Measurements from ENCODE around the gene ANKRD24.
"Not testable (repeated sequence)": the region's sequence is repeated elsewhere in the genome, so short reads cannot be mapped to it uniquely, and the experiment has no call there.

The ANKRD24 gene

DNA sequence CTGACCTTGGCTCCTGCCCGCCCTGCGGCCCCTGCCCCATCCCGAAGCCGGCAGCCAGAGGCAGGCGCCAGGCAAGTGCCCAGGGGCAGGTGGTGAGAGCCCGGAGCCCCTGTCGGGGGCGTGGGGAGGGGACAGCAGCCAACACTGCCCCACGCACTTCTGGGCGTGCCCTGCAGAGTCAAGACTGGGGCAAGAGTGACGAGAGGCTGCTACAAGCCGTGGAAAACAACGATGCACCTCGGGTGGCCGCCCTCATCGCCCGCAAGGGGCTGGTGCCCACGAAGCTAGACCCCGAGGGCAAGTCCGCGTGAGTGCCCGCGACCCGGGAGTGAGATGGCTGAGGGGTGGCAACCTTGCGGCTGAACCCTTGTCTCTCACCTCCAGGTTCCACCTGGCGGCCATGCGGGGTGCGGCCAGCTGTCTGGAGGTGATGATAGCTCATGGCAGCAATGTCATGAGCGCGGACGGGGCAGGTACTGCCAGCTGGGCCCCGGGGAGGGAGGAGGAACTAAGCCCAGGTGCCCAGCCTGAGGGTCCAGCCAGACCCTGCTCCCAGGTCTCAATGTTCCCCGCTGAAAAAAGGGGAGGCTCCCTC is 17.3 kb downstream of the ANKRD24 start:
- no peak for DNase-seq

GRCh38 chr19:4200940-4201542 is 18.6 kb downstream of the ANKRD24 start:
- no peak for DNase-seq

DNA sequence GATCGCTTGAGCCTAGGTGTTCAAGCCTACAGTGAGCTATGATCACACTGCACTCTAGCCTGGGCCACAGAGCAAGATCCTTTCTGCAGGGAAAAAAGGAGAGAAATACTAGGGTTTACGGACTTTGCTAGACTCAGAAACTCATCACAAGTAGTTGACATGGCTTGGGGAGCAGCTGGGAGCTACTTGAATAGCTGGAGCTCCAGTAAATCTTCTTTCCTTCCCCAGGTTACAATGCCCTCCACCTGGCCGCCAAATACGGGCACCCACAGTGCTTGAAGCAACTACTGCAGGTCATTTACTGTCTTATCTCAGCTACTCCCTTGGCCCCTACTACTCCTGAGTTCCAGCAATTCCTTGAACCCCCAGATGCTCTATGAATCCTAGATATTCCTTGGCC is 19.3 kb downstream of the ANKRD24 start:
- DNase-seq = no peak

- peak; percentile 7 for DNase-seq
Measured at GRCh38 chr19:4206818-4207484, 24.5 kb downstream of the ANKRD24 start.

GRCh38 chr19:4208385-4209094 is 26.1 kb downstream of the ANKRD24 start:
- DNase-seq = no peak

DNA sequence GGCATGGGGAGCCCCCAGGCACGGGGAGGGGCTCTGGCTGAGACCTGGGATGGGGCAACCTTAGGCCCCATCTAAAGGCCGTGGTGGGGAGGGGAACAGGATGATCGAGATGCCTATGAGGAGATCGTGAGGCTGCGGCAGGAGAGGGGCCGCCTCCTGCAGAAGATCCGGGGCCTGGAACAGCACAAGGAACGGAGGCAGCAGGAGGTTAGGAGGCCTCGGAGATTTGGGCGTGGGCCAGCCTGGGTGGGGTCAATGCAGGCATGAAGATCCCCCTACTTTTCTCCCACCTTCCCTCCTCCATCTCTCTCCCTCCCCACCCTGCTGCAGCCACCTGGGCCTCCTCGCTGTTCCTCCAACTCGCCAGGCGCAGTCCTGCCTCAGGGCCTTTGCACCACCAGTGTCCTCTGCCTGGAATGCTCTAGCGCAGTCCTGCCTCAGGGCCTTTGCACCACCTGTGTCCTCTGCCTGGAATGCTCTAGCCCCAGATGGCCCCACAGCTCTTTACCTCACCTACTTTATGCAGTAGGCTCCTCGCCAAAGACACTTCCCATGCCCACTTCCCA is 27.8 kb downstream of the ANKRD24 start:
- no peak for DNase-seq

GRCh38 chr19:4213116-4213515 is 30.6 kb downstream of the ANKRD24 start:
- DNase-seq = no peak

- DNase-seq = no peak
Measured at GRCh38 chr19:4215807-4216206, 33.3 kb downstream of the ANKRD24 start.

DNA sequence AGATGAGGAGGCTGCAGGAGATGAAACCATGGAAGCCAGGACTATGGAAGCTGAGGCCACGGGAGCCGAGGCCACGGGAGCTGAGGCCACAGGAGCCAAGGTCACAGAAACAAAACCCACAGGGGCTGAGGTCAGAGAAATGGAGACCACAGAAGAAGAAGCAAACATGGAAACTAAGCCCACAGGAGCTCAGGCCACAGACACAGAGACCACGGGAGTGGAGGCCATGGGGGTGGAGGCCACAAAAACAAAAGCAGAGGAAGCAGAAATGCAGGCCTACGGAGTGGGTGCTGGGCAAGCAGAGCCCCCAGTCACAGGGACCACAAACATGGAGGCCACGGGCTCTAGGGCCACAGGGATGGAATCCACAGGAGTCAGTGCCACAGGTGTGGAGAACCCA is 34.4 kb downstream of the ANKRD24 start:
- DNase-seq = no peak

DNA sequence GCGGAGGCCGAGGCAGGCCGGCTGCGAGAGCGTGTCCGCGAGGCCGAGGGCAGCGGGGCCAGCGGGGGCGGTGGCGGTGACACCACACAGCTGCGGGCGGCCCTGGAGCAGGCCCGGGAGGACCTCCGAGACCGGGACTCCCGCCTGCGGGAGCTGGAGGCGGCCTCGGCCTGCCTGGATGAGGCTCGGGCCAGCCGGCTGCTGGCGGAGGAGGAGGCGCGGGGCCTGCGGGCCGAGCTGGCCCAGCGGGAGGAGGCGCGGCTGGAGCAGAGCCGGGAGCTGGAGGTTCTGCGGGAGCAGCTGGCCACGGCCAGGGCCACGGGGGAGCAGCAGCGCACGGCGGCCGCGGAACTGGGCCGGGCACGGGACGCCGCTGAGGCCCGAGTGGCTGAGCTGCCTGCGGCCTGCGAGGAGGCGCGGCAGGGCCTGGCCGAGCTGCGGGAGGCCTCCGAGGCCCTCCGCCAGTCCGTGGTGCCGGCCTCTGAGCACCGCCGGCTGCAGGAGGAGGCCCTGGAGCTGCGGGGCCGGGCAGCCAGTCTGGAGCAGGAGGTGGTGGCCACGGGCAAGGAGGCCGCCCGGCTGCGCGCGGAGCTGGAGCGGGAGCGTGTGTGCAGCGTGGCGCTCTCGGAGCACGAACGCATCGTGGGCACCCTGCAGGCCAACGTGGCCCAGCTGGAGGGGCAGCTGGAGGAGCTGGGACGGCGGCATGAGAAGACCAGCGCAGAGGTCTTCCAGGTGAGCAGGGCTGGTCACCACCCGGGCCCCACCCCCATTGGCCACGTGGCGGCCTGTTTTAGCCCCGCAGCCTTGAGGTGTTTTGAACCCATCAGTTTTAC is 35.2 kb downstream of the ANKRD24 start:
- no peak for DNase-seq

DNA sequence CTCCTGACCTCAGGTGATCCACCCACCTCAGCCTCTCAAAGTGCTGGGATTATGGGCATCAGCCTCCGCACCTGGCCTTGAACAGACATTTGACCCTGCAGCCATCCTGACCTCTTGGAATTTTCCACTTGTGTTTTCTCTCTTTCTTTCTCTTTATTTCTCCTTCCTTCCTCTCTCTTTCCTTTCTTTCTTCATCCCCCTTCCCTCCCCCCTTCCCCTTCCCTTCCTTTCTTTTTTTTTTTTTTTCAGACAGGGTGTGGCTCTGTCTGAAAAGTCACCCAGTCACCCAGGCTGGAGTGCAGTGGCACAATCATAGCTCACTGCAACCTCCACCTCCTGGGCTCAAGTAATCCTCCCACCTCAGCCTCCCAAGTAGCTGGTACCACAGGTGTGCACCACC is 36.0 kb downstream of the ANKRD24 start:
- DNase-seq = not testable (repeated sequence)

DNA sequence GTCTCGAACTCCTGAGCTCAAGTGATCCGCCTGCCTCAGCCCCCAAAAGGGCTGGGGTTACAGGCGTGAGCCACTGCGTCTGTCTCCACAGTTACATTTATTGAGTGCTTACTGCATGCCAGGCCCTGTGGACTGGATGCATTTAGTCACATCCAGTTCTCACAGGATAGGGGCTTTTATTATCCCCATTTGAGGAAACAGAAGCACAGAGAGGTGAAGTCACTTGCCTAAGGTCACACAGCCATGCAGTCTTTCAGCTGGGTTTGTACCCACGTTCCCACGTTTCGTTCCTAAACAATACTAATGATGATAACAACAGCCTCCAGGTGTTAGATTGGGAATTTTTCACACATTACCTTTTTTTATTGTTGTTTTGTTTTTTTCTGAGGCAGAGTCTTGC is 37.7 kb downstream of the ANKRD24 start:
- no peak for DNase-seq

DNA sequence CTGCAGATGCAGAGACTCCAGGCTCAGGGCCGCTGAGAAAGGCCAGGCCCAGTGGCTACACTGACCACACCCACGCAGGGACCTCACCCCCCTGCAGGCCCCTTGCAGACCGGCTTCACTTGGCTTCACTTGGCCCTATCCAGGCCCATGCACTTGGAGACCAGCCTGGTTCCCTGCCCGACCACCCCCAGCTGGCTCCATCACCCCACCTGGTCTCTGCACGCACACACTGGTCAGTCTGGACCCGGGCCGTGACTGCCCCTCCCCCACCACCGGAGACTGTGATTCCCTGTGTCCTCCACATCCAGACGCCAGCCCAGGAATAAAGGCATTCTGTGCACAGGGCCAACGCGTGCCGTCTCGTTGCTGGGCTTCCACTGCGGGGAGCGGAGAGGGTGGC is 42.0 kb downstream of the ANKRD24 start:
- DNase-seq = no peak

DNA sequence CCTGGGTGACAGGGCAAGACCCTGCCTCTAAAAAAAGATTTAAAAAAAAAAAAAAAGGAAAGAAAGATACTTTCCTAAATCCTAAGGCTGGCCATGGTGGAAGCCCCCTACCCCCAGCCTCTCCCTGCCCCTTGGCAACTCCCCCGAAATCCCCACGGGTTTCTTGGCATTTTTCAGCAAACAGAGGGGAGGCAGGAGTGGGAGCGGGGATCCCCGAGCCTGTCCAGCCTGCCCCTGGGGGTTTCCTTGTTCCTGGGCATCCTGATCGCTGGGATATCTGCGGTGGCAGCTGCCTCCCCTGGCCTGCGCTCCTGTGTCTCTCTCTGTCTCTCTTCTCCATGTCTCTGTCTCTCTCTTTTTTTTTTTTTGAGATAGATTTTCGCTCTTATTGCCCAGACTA is 43.4 kb downstream of the ANKRD24 start:
- DNase-seq = no peak

DNA sequence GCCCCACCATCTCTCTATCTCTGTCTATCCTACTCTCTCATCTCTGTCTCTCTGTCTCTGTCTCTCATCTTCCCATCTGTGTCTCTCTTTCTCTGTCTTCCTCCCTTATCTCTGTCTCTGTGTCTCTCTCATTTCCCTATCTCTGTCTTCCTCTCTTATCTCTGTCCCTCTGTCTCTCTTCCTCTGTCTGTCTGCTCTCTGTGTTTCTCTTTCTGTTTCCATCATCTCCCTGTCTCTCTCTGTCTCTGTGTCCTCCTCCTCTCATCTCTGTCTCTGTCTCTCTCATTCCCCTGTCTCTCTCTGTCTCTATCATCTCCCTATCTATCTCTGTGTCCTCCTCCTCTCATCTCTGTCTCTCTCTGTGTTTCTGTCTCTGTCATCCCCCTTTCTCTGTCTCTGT is 45.3 kb downstream of the ANKRD24 start:
- no peak for DNase-seq

DNA sequence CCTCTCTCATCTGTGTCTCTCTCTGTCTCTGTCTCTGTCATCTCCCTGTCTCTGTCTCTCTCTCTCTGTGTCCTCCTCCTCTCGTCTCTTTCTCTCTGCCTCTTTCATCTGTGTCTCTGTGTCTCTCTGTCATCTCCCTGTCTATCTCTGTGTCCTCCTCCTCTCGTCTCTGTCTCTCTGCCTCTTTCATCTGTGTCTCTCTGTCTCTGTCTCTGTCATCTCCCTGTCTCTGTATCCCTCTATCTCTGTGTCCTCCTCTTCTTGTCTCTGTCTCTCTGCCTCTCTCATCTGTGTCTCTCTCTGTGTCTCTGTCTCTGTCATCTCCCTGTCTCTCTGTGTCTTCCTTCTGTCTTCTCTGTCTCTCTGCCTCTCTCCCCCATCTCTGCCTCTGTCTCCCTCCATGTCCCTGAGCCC is 46.3 kb downstream of the ANKRD24 start:
- DNase-seq = no peak

GRCh38 chr19:4229179-4229931 is 46.9 kb downstream of the ANKRD24 start, which contains the start of gene EBI3:
EBI3 (plus strand) TSS chr19:4229523; CDS start chr19:4229551, 28 bp downstream.
- DNase-seq = no peak

DNA sequence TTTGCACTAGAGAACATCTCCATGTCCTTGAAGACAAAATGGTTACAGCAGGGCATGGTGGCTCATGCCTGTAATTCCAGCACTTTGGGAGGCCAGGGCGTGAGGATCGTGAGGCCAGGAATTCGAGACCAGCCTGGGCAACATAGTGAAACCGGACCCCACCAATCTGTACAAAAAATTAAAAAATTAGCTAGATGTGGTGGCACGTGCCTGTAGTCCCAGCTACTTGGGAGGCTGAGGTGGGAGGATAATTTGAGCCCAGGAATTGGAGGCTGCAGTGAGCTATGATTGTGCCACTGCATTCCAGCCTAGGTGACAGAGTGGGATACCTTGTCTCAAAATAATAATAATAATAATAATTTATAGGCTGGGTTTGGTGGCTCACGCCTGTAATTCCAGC is 47.7 kb downstream of the ANKRD24 start:
- not testable (repeated sequence) for DNase-seq

GRCh38 chr19:4231521-4231920 is 49.0 kb downstream of the ANKRD24 start:
- DNase-seq = not testable (repeated sequence)

- DNase-seq = not testable (repeated sequence)
Measured at GRCh38 chr19:4232139-4232538, 49.6 kb downstream of the ANKRD24 start.

DNA sequence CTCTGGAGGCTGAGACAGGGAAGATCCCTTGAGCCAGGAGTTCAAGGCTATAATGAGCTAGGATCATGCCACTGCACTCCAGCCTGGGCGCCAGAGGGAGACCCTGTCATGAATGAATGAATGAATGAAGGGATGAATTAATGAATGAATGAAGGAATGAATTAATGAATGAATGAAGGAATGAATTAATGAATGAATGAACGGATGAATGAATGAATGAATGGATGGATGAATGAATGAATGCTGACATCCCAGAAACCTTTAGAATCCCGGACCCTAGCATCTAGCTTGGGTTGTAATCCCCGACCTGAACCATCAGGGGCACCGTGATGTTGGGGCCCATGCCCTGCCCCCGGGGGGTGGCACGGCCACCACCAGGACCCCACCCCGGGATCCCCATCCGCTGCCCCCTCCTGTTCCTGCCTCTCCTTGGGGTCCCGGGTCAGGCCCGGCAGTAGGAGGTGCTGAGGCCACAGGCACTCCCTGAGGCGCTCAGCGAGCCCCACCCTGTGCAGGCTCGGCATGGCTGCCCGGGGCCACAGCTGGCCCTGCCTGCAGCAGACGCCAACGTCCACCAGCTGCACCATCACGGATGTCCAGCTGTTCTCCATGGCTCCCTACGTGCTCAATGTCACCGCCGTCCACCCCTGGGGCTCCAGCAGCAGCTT is 50.3 kb downstream of the ANKRD24 start:
- no peak for DNase-seq
